Esophagus muscularis mucosa (tissue), 4 donors: ENCODE measurements around the gene YBX2. TPM values are rescaled to one million over a fixed set of nuclear protein-coding genes. Genes with fewer than 3 reads are reported as not detected.
"Not testable (repeated sequence)": the region's sequence is repeated elsewhere in the genome, so short reads cannot be mapped to it uniquely, and the experiment has no call there.

Source experiments
- DNase-seq: peaks from one replicate; pipeline ENCODE4 v3.0.0-alpha.2; 2017; ENCODE audit errors: extremely low spot score
- H3K27ac ChIP-seq, 4 donors: fragments of 200-600 bp; sonication (generic); replicated peaks in 1 of 4; 1 replicate in 3 of 4; 2 replicates in 1 of 4; pipeline ENCODE4 v1.5.1; 2016 to 2019; ENCODE audit warnings: mild to moderate bottlenecking in 1 of 4
- H3K27me3 ChIP-seq, 4 donors: fragments of 200-600 bp; sonication (generic); one replicate each; pipeline versions ENCODE4 v1.5.1 to v1.6.0; 2016 to 2019
- H3K36me3 ChIP-seq, 4 donors: fragments of 200-600 bp; sonication (generic); one replicate each; pipeline ENCODE4 v1.5.1; 2016 to 2019
- H3K4me1 ChIP-seq, 4 donors: fragments of 200-600 bp; sonication (generic); one replicate each; pipeline ENCODE4 v1.5.1; 2016 to 2019
- H3K4me3 ChIP-seq, 4 donors: fragments of 200-600 bp; sonication (generic); 1 replicate in 2 of 4; 2 replicates in 2 of 4; pipeline ENCODE4 v1.5.1; 2016 to 2019; ENCODE audit warnings: mild to moderate bottlenecking in 4 of 4, moderate library complexity in 1 of 4
- H3K9me3 ChIP-seq, 4 donors: fragments of 200-600 bp; sonication (generic); 1 replicate in 3 of 4; 2 replicates in 1 of 4; pipeline ENCODE4 v1.5.1; 2016 to 2019
- EP300 ChIP-seq: sonication (generic); formaldehyde crosslinking; IDR thresholded peaks from one replicate; pipeline ENCODE4 v1.6.1; 2017; ENCODE audit warnings: antibody characterized with exemption
- POLR2A ChIP-seq: fragments of 450-650 bp; IDR thresholded peaks from one replicate; pipeline ENCODE4 v1.6.1; 2017; ENCODE audit warnings: antibody characterized with exemption, moderate library complexity, mild to moderate bottlenecking, low read depth
- POLR2AphosphoS5 ChIP-seq, 2 donors: sonication (generic); formaldehyde crosslinking; IDR thresholded peaks; one replicate each; pipeline ENCODE4 v1.6.1; 2017; ENCODE audit warnings: antibody characterized with exemption in 2 of 2
- WGBS: methylation state at CpG from one replicate; pipeline ENCODE4 v1.1.5; 2018; 5-methylcytosine and 5-hydroxymethylcytosine counted together
- intact Hi-C: fragments of 100-400 bp; cut with DNase I; formaldehyde crosslinking; loops from one replicate; pipeline ENCODE4 v1.15.1; 2023
- total RNA-seq, 4 donors: library from RNA; depleted of rRNA; stranded (reverse); fragments of >200 nt; gene quantifications; one replicate each; pipeline versions ENCODE4 v1.1.0 to v1.2.1, GENCODE V29; 2016
- TF ChIP-seq, protein P1 (sequence below), 3 experiments: fragments of 200-600 bp in 2 of 3; fragments of 450-650 bp in 1 of 3; sonication (generic) in 2 of 3; IDR thresholded peaks; one replicate each; pipeline ENCODE4 v1.5.1; 2017 to 2019; ENCODE audit warnings: antibody characterized with exemption in 3 of 3, mild to moderate bottlenecking in 2 of 3, moderate library complexity in 1 of 3

The YBX2 gene
- total RNA-seq, 4 donors from 2014 or later = 3.6 to 8.7 (median 4.4) TPM

DNA sequence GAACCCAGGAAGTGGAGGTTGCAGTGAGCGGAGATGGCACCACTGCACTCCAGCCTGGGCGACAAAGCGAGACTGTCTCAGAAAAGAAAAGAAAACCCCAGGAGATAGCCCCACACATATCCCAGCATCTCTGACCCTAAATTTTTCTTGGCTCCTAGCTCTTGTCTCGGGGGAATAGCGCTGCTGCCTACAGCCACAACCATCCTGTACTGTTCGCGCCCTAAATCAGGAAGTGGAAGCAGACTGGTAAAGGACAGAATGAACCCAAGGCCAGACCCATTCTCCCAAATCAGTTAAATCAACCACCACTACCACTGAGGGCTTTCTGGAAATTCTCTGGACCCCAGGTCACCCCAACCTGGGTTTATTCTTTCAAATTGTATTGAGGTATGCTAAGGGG, 44.6 kb downstream of the YBX2 start:
- H3K4me1 ChIP-seq = peaks cover 36 to 52% (median 45%) of the 10 kb centered on the region in 4 donors
- peak overlapping the region; percentile 78 to 98 (median 96) for H3K4me3 ChIP-seq
- H3K27me3 ChIP-seq = no peaks in the 10 kb centered on the region
- no peak for DNase-seq
- 86% methylated on average over 7 of the region's 7 CpGs for WGBS
- intact Hi-C loops = loop anchor here (10.0 kb wide), 1 partner anchor 305 kb away; the partner anchor contains the start of gene TNFSF13
- H3K9me3 ChIP-seq = no peaks in the 10 kb centered on the region
- no peak for TF ChIP-seq POLR2A
- no peak for TF ChIP-seq EP300
- TF ChIP-seq POLR2AphosphoS5 (IDR thresholded peaks at IDR 0.05) = no peak
- TF ChIP-seq, protein P1, sequence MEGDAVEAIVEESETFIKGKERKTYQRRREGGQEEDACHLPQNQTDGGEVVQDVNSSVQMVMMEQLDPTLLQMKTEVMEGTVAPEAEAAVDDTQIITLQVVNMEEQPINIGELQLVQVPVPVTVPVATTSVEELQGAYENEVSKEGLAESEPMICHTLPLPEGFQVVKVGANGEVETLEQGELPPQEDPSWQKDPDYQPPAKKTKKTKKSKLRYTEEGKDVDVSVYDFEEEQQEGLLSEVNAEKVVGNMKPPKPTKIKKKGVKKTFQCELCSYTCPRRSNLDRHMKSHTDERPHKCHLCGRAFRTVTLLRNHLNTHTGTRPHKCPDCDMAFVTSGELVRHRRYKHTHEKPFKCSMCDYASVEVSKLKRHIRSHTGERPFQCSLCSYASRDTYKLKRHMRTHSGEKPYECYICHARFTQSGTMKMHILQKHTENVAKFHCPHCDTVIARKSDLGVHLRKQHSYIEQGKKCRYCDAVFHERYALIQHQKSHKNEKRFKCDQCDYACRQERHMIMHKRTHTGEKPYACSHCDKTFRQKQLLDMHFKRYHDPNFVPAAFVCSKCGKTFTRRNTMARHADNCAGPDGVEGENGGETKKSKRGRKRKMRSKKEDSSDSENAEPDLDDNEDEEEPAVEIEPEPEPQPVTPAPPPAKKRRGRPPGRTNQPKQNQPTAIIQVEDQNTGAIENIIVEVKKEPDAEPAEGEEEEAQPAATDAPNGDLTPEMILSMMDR (IDR thresholded peaks at IDR 0.05) = no peak
- peaks cover 24 to 34% (median 32%) of the 10 kb centered on the region in 4 donors for H3K36me3 ChIP-seq
- H3K27ac ChIP-seq = peak overlapping the region in 3 of 4 donors; percentile 98 to 100 (median 99)

- intact Hi-C loops = no loop called here
Observed at GRCh38 chr17:7249214-7249613, 45.2 kb downstream of the YBX2 start.

DNA sequence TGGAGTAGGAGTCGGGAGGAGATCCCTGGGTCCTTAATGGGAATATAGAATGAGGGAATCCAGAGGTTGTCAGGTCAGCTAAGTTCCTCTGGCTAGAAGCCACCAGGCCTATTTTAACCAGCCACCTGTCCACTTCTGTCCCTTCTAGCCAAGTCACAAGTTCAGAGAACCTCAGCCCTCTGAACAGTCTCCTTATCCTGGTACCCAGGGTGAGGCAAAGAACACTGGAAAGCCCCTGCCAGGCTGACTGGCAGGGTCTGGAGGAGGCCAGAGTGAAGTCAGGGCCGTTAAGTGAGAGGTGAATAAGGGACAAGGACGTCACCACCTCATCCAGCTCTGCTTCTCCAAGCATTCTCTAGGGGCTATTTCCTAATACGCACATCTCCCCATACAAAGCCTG, 45.6 kb downstream of the YBX2 start:
- intact Hi-C loops = no loop called here
- no peak for TF ChIP-seq POLR2AphosphoS5 (IDR thresholded peaks at IDR 0.05)
- no peak for TF ChIP-seq EP300
- no peak for TF ChIP-seq POLR2A
- TF ChIP-seq, protein P1 (IDR thresholded peaks at IDR 0.05) = no peak
- no peaks in the 10 kb centered on the region for H3K9me3 ChIP-seq
- peak overlapping the region in 1 of 4 donors; percentile 10 for H3K27ac ChIP-seq
- 65% methylated on average over 4 of the region's 4 CpGs for WGBS
- H3K36me3 ChIP-seq = peaks cover 28 to 35% (median 34%) of the 10 kb centered on the region in 4 donors
- peaks cover 39 to 56% (median 49%) of the 10 kb centered on the region in 4 donors for H3K4me1 ChIP-seq
- H3K4me3 ChIP-seq = no peak overlapping the region
- DNase-seq = no peak
- no peaks in the 10 kb centered on the region for H3K27me3 ChIP-seq

More at GRCh38 chr17:7249214-7249613, 45.2 kb downstream of the YBX2 start:
- Histone ChIP-seq H3K4me1 (peaks cover 36 to 53% (median 45%) of the 10 kb centered on the region in 4 donors), H3K27ac (peak overlapping the region in 1 of 4 donors; percentile 10), H3K27me3 (no peaks in the 10 kb centered on the region), H3K4me3 (peak overlapping the region in 1 of 4 donors; percentile 95), H3K9me3 (no peaks in the 10 kb centered on the region), H3K36me3 (peaks cover 24 to 34% (median 32%) of the 10 kb centered on the region in 4 donors)
- DNase-seq = no peak
- 75% methylated on average over 6 of the region's 6 CpGs for WGBS
- TF ChIP-seq EP300 = no peak

- DNase-seq = no peak
- H3K4me1 ChIP-seq = peaks cover 36 to 51% (median 44%) of the 10 kb centered on the region in 4 donors
- H3K27ac ChIP-seq = no peak overlapping the region
- intact Hi-C loops = no loop called here
- peaks cover 28 to 37% (median 35%) of the 10 kb centered on the region in 4 donors for H3K36me3 ChIP-seq
- TF ChIP-seq POLR2A = no peak
- 81% methylated on average over 5 of the region's 5 CpGs for WGBS
- no peaks in the 10 kb centered on the region for H3K9me3 ChIP-seq
- no peak overlapping the region for H3K4me3 ChIP-seq
- no peaks in the 10 kb centered on the region for H3K27me3 ChIP-seq
Observed at GRCh38 chr17:7246779-7247178, 47.7 kb downstream of the YBX2 start.

DNA sequence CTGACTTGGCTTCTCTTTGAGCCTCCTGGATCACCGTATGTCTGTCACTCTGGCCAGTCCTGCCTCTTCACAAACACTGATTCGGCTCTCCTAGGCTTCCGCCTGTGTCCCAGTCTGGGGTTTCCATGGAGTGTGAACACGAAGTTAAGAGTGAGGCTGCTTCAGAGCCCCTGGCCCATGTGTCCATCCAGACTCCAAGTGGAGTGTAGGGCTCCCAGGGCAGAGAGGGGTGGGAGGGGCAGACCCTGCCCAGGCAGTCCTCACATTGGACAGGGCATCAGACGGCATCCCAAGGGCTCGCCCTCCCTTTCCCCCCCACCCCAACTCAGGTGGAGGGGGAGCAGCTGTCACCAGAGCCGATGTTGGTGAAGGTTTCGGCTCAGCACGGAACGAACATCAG, 50.6 kb downstream of the YBX2 start:
- Histone ChIP-seq H3K36me3 (peaks cover 34 to 50% (median 49%) of the 10 kb centered on the region in 4 donors), H3K27ac (peak overlapping the region; percentile 97 to 99 (median 97)), H3K4me1 (peaks cover 34 to 48% (median 43%) of the 10 kb centered on the region in 4 donors), H3K4me3 (peak overlapping the region in 1 of 4 donors; percentile 94)
- intact Hi-C loops, DNase-seq, H3K9me3 ChIP-seq, H3K27me3 ChIP-seq: not testable (repeated sequence)
- 78% methylated on average over 10 of the region's 10 CpGs for WGBS

GRCh38 chr17:7243453-7243729, 51.0 kb downstream of the YBX2 start:
- intact Hi-C loops = no loop called here
- Histone ChIP-seq H3K4me3 (peak overlapping the region; percentile 86 to 98 (median 92)), H3K27me3 (no peaks in the 10 kb centered on the region), H3K27ac (peak overlapping the region; percentile 97 to 99 (median 97)), H3K9me3 (no peaks in the 10 kb centered on the region), H3K4me1 (peaks cover 29 to 43% (median 39%) of the 10 kb centered on the region in 4 donors), H3K36me3 (peaks cover 34 to 50% (median 49%) of the 10 kb centered on the region in 4 donors)
- 46% methylated on average over 2 of the region's 2 CpGs for WGBS
- no peak for DNase-seq
- TF ChIP-seq EP300 (no peak), POLR2A (no peak)
- TF ChIP-seq, protein P1 (IDR thresholded peaks at IDR 0.05) = no peak
